GM18520 (cell line): ENCODE measurements around the gene HIVEP3.

Experiments used
- ATAC-seq: cut with Tn5 transposase; IDR thresholded peaks from one replicate; pipeline ENCODE4 v1.9.1; 2021; ENCODE audit not compliant: unreplicated experiment

Gene HIVEP3

DNA sequence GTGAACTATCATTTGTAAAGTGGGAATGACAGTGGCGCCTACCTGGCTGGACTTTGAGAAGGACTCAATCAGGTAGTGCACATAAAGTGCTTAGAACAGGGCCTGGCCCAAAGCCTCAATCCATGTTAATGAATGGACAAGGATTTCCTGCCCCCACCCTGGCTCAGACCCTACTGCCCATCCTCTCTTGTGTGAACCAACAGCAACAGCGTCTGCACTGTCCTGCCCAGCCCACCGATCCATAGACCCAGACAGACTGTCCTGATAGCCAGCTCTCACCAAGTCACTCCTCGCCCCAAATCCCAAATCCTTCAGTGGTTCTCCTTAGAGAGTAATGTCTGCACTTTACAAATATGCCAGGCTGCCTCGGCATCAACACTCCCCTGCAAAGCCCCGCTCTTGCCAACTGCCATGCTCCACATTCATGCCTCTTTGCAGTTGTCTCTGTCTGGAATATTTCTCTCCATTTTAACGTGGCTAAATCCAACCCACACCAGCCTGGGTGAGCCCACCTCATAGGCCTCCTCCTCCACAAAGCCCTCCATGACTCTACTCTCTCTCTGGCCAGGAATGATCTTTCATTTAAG, 276.7 kb downstream of the HIVEP3 start:
- ATAC-seq, result no peak

DNA sequence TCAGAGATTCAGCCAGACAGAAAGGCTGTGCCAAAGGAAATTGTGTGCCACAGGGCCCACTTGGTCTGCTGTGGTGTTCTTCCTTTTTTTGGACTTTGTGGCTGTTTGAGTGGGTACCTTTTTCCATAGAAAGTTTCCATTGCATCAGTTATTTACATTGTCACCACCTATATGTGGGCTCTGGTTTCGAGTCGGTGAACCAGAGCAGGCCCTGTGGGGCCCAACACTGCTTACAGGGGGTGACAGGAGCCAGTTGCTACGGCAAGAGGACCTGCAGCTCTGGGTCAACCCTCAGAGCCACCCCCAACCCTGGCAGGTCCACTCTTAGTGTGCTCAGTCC, 277.3 kb downstream of the HIVEP3 start:
- ATAC-seq, result no peak

DNA sequence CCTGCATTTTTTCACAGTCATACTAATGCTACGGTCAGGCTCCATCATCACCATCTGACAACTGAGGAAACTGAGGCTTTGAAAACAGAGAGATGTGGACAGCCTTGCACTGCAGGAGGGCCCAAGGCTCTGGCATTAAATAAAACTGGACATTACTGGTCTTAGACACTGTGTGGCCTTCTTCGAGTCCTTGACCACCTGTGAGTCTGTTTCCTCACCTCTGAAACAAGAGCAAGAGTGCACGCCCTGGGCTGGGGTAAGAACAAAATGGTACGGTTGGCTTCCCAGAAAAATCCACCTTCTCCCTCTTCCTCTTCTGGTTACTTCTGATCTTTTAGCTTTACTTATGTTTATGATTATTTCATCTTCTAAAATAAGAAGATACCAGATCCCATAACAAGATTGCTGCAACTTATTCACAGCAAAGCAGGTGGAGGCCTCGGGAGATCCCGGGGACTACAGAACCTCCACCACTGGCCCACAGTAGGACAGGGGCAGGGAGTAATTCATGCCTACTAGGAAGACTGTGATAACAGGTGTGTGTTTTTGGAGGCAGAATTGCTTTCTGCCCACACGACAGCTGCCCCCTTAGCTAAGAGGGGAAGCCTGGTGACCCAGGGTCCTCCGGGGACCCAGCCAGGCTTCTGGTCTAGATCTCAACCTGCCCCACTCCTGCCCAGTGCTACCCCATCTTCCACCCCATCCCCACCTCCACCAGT, 277.8 kb downstream of the HIVEP3 start:
- no peak for ATAC-seq

DNA sequence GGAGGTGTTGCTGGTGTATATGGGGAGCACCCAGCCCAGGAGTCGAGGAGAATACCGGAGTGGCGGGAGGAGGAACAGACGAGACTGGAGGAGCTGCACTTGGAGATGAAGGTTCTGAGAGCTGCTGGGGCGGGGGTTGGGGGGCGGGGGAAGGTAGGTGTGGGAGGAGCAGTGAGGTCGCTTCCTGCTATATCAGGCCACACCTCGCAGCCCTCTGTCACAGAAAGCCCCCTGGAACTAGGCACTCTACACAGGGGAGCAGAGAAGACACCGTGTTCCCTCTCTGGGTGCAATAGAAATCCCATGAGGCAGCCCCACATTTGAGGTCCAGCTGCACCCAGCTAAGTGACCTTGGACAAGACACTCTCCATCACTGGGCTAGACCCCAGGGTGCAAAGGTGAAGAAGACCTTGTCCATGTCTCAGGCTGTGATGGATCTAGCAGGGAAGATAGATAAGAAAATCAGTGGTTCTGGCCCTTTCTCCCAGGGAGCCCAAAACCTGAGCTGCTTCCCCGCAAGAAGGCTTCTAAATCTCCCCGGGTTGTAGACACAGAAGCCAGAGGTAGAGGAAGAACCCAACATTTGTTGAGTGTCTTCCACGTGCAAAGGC, 278.5 kb downstream of the HIVEP3 start:
- ATAC-seq, result no peak

DNA sequence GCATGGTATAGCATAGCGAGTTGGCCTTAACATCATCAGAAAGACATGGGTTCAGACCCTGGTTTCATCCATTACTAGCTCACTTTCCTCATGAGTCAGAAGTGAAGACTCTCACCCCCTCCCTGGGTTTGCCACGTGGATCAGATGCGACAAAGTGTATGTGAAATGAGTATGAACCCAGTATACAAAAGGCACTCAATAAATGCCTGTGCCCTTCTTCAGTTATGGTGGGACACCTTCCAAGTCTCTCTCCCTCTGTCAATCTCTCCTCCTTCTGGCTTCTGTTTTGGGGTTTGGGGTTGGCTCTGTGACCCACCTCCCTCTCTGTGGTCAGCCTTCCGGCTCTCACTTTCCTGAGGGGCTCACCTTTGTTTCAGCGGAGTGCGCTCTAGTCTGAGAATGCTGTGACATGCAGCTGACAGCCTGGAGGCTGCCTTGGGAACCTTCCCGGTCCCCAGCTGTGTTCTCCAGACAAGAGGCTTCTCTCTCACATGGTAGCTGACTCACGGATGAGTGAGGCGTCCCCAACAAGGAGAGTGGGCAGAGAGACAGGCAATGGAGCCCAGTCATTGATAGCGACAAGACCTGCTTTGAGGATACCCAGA, 279.3 kb downstream of the HIVEP3 start:
- no peak for ATAC-seq

DNA sequence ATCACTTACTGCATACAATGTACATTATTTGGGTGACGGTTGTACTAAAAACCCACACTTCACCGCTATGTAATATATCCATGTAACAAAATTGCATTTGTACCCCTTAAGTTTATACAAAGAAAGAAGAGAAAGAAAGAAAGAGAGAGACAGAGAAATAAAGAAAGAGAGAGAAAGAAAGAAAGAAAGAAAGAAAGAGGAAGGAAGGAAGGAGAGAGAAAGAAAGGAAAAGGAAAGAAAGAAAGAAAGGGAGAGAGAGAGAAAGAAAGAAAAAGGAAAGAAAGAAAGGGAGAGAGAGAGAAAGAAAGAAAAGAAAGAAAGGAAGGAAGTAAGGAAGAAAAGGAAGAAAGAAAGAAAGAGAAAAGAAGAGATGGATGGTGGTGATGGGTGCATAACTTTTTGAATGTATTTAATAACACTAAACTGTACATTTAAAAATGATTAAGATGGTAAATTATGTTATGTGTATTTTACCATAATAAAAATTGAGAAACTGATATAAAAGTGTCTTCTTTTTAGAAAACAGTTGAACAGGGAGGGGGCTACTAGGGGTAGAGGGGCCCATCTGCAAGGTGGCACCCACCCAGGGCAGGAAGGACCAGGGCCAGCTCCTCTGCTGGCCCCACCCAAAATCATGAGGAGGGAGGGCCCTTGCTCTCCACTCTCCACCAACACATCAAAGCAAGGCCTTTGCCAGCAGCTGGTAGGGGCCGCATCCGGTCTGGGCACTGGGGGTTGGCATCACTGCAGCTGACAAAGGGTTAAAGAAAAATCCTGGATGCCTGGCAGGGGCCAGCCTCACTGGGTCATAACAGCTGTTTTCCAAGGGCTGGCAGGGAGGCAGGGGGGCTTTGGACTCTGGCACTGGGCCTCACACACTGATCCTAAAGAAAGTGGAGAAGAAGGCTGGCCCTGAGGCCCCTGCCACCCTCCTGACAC, 280.4 kb downstream of the HIVEP3 start:
- ATAC-seq, result no peak

DNA sequence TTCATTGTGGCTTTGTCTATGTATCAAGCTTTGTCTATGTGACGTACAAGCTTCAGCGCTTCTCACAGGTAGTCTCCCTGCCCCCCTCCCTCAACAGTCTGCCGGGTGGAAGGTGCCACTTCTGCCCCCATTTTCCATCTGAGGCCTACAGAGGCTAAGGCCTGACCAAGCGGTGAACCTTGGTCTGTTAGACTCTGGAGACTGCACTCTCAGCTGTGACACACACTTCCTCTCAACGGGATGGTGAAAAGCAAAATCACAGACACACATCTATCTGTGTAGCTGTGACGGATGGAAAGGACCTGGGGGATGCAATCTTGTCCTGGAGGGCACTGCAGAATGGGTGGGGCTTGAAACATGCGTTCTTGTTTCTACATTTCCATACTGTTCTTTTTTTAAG, 281.4 kb downstream of the HIVEP3 start:
- no peak for ATAC-seq

DNA sequence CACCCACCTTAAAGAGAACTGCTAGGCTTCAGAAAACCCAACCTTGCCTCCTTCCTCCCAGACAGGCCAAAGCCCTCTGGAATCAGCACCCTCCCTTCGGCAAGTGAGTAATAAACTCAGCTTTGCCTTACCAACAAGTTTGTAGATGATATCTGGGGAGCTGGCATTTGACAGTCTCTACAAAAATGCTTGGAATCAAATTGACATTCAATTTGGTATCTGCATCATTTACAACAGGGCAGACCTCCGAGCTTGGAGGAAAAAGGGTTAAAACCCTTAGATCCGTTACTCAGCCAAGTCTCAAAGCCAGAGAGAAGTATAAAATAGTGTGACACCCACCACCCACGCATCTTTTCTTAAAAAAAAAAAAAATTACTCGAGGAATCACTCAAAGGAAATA, 285.0 kb downstream of the HIVEP3 start:
- no peak for ATAC-seq

DNA sequence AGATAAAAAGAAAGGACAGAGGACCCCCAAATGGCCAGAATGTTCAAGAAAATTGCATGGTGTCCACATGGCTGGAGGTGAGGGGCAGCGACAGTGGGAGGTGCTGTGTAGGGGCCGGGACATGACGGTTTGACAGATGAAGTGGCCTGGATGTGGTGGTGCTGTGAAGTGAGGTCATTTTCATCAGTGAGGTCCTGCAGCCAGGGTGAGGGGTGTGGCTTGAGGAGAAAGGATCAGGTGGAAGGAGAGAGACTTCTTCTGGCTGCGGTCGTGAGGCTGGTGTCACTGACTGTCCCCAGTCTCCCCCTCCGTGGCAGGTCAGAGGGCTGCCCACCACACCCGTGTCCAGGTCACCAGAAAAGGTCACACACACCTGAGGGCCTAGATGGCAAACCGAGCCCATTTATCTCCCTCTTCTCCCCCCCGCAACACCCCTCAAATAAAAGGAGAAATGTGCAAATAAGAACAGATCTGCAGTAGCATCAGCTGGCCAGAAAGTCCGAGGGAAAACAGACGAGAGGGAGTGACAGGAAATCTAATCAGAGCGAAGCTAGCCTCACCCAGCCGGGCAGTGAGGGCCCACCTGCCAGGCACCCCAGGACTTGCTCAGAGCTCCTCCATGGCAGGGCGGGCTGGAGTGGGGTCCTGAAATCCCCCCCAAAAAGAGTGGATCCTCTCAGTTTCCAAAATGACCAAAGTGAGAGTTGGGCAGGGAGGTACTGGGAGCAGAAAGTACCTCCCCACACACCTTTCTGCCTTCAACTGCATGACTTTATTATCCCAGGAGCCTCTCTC, 285.7 kb downstream of the HIVEP3 start:
- ATAC-seq, result no peak

DNA sequence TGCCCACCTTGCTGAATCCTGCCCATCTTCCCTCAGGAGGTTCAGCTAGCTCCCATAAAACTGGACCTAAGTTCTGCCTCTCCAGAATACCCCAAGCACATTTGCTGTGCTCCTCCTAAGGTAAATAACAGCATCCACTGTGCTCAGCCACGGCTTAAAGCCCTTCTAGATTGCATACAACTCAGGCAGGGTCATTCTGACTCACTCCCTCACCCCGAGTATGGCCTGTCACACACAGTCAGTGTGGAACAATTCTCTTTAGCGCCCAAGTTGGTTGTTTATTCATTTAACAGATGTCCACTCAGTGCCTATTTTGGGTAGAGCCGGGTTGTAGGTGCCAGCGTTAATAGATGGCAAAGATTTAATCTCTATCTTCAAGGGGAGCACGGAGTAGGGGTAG, 286.8 kb downstream of the HIVEP3 start:
- ATAC-seq, result no peak

DNA sequence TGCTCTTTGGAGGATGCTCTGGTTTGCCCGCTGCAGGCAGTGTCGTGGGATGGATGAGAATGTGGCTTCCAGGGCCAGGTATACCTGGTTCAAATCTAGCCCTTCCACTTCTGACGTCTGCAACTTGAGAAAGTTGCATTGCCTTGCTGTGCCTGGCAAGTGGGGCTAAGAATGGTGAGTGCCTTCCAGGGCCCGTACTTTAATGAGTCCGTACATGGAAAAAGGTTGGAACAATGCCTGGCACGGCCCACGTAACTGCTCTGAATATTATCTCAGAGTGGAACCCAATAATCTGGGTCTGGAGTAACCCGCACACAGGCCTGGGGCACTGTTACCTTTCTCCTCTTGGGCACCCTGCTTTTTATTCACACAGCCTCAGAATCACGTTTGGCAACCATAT, 287.6 kb downstream of the HIVEP3 start:
- ATAC-seq, result no peak

DNA sequence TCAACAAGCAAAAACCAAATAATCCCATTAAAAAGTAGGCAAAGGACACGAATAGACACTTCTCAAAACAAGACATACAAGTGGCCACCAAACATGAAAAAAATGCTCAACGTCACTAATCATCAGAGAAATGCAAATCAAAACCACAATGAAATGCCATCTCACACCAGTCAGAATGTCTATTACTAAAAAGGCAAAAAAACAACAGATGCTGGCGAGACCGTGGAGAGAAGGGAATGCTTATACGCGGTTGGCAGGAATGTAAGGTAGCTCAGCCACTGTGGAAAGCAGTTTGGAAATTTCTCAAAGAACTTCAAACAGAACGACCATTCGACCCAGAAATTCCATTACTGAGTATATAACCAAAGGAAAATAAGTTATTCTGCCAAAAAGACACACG, 289.2 kb downstream of the HIVEP3 start:
- ATAC-seq, result no peak

DNA sequence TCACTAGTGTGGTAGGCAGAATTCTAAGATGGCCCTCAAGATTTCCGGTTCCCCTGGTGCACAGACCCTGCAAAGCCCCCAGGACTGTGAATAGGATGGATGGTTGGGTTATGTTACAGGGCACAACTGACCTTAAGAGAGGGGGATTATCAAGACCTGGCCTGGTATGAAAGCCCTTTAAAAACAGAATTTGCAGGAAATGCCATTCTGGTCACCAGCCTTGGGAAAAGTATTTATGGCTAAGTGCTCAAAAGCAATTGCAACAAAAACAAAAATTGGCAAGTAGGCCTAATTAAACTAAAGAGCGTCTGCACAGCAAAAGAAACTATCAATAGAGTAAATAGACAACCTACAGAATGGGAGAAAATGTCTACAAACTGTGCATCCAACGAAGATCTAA, 289.6 kb downstream of the HIVEP3 start:
- ATAC-seq, result no peak

DNA sequence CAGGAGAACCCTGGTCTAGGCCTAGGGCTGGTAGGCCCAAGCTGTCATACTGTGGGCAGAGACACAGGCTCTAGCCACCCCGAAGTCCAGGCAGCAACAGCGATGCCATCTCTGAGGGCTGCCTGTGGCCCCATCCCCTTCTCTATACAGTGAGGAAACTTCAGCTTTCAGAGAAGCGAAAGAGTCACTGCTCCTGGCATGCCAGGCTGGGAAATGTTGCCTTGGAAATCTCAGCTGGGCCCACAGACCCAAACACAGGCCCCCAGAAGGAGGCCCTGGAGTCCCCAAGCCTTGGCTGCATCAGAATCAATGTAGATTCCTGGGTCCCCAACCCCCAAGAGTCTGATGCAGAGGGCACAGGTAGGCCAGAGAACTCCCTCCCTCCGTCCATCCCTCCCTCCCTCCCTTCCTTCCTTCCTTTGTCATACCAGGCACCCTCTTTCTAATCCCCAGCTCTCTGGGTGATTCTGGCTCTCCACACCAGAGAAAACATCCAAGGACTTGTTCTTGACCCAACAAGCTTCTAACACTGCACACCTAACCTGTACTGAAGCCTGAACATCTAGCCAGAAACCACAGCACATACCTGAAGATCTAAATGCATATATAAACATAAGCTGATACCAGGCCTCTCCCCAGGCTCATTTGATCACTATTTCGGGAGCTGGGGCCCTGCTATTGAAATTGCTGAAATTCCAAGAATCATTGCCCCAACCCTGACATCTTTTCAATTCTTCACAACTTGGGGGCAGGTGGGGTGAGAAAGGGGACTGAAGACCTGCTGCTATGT, 291.0 kb downstream of the HIVEP3 start:
- no peak for ATAC-seq

DNA sequence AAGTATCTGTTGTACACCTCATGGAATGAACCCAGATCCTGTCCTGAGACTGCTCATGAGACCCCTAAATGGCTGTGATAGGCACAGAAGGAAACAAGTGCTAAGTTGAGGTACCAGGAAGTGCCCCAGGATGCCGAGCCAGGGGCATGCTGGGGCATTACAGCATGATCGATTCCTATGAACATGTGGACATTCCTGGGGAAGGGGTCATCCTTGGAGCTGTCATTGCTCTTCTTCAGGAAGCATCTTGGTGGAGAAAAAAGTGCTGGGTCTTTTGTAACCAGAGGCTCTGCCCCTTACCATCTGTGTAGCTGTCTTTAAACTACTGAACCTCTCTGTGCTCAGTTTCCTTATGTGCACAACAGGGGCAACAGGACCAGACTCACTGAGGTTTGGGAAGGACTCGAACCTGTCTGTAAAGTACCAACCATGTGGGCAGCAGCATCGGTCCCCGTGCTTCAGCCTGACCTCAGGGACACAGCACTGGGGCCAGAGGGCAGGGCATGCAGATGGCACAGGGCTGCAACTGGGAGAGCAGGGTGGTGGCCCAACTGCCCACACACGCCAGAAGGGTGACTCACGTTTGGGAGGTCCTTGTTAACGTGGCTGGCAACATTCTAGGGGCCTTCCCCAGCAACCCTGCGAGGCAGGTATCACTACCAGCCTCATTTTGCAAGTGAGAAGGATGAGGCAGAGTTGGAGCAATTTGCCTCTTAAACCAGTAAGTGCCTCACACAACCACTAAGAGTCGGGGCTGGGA, 291.9 kb downstream of the HIVEP3 start:
- peak; percentile 38 for ATAC-seq

DNA sequence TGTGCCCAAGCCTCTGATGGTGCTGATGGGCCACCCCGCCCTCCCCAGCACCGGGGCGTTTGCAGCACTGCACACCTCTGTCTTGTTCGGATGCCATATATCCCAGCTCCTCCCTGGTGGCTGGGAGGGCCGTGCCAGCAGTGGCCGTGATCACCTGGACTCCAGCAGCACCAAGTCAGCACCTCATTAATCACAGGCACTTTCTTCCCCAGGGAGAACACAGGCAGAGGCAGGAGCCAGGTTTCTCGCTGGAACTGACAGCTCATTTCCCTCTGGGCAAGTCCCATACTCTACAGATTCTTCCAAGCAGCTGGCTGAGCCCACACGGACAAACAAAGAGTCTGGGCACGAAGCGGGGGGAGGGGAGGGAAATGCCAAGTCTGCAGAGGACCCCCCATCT, 292.6 kb downstream of the HIVEP3 start:
- ATAC-seq, result no peak

DNA sequence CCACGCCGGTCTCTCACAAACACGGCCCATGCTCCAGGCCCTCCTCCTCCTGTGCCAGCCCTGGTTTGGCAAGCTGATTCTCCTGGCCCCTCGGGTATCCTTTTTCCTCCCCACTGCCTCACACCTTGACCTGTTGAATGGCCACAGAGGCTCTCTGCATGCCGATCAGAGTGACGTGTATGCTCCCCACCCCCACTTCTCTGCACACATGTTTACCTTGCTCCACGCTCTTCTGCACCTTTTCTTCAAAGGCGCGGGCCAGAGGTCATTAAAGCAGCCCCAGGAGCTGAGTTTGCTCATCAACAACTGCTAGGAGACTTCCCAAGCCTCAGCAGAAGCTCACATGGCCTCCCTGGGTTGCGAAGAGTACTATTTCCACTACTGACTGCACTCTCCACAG, 295.0 kb downstream of the HIVEP3 start:
- ATAC-seq, result no peak

DNA sequence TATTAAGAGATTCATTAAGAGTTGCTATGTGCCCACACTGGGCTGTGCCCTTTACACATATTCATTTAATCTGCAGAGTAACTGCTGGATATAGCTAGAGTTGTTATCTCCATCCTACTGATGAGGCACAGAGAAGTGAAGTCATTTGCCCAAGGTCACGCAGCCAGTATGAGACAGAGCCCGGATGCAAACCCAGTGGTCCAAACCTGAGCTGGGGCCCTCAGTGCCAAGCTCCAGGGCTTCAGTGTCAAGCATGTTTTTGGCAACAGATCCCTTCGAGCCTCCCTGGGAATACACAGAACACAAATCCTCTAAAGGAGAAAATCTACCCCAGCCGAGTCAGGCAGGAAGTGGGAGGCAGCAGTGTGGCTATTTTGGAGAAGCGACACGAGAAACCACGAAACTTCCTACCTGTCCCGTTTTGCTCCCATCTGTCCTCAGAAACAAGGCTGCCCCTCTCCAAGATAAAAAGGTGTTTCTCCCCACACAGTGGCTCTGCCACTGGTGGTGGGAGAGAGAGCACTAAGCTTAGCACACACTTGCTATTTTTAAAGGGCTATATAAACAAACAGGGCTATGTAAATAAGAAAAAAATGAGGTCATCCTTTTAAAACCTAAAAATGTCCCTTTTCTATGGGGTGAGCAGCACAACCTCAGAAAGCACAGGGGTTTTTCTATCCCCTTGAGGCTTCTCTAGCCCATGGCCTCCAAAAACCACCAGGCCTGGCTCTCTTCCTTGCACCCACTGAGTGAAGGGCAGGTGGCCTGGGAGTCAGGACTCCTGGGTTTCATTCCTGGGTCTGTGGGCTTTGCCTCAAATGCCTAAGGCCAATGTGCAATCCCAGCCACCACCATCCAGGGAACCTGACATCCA, 295.6 kb downstream of the HIVEP3 start:
- ATAC-seq, result peak; percentile 59
